Lung (tissue), 12 donors: ENCODE results near the gene SOX5. TPM values are rescaled to one million over a fixed set of nuclear protein-coding genes. Genes with fewer than 3 reads are reported as not detected.
A peak's percentile ranks its signal among the peaks of the same experiment; 100 is the strongest.

ENCODE experiments used
- ATAC-seq: fragments of 200-7000 bp; cut with Tn5 transposase; one replicate; pipeline ENCODE4 v1.9.1; 2020; ENCODE audit warnings: moderate number of reproducible peaks; ENCODE audit not compliant: insufficient read depth, low FRiP score
- DNase-seq, 3 donors: peaks; one replicate each; pipeline ENCODE4 v3.0.0-alpha.2; 2013 to 2017
- H3K27ac ChIP-seq, 2 donors: one replicate each; pipeline ENCODE4 v1.5.1; 2013; ENCODE audit warnings: mild to moderate bottlenecking in 2 of 2, moderate library complexity in 2 of 2, control low read depth in 1 of 2, inconsistent platforms in 1 of 2, low read depth in 1 of 2, low read length in 1 of 2
- H3K27me3 ChIP-seq, 3 donors: one replicate each; pipeline ENCODE4 v1.5.1; 2013; ENCODE audit warnings: low read length in 2 of 3; ENCODE audit not compliant: control insufficient read depth in 3 of 3, insufficient read depth in 3 of 3
- H3K36me3 ChIP-seq, 4 donors: one replicate each; pipeline ENCODE4 v1.5.1; 2013; ENCODE audit warnings: low read length in 4 of 4, mild to moderate bottlenecking in 1 of 4, moderate library complexity in 1 of 4; ENCODE audit not compliant: control insufficient read depth in 4 of 4, insufficient read depth in 4 of 4
- H3K4me1 ChIP-seq, 5 donors: one replicate each; pipeline ENCODE4 v1.5.1; 2013; ENCODE audit warnings: low read length in 5 of 5, mild to moderate bottlenecking in 2 of 5, moderate library complexity in 1 of 5; ENCODE audit not compliant: control insufficient read depth in 5 of 5, insufficient read depth in 5 of 5
- H3K4me3 ChIP-seq: one replicate; pipeline ENCODE4 v1.5.1; 2013; ENCODE audit warnings: mild to moderate bottlenecking, control low read depth, moderate library complexity
- H3K9ac ChIP-seq, 2 donors: one replicate each; pipeline ENCODE4 v1.5.1; 2013; ENCODE audit warnings: low read length in 2 of 2, control low read depth in 1 of 2; ENCODE audit not compliant: insufficient read depth in 1 of 2
- H3K9me3 ChIP-seq, 4 donors: one replicate each; pipeline ENCODE4 v1.5.1; 2013; ENCODE audit warnings: low read length in 3 of 4, mild to moderate bottlenecking in 1 of 4, moderate library complexity in 1 of 4; ENCODE audit not compliant: control insufficient read depth in 4 of 4, insufficient read depth in 3 of 4
- WGBS, 2 donors: extraction: QIAGEN DNeasy Blood & Tissue Kit; methylation state at CpG; one replicate each; pipeline ENCODE4 v1.1.7; 2013; 5-methylcytosine and 5-hydroxymethylcytosine counted together
- polyA plus RNA-seq, 2 donors: library from polyadenylated mRNA; stranded (reverse); fragments of 200-250 nt; gene quantifications; one replicate each; pipeline ENCODE4 v1.2.1, GENCODE V29; 2013
- total RNA-seq, 2 donors: library from RNA; depleted of rRNA in 1 of 2; stranded (reverse); fragments of >200 nt in 1 of 2; gene quantifications; one replicate each; pipeline ENCODE4 v1.2.1, GENCODE V29; 2014 to 2021
- TF ChIP-seq, protein P1 (sequence below): IDR thresholded peaks from 2 replicates; pipeline ENCODE4 v1.5.1; 2012; ENCODE audit warnings: mild to moderate bottlenecking; ENCODE audit errors: control extremely low read depth, extremely low read depth
- donor health status: control.
- donor health status: control.
- donor health status: Bipolar disorder and iron deficiency.
- donor health status: healthy.
- donor health status: DM: yes; HTN: yes; CAD: no.

Gene SOX5
- total and polyA plus RNA-seq, 4 donors = 1.0 to 71.4 (median 7.2) TPM

DNA sequence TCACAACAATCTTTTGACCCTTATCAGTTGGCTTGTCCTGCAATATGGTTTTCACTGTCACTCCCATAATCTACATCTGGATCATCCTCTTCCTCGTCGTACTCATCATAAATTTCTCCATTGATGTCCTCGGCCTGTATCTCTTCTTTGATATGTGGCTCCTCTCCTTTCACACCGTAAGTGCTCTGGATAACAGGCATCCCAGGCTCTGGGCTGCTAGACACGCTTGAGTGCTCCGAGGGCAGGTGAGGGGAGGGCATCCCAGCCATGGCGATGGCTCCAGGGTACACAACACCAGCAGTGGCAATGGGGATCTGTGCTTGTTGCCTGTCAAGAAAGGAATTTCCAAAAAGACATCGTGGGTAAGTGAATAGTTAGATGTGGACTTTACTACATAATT, 415.3 kb downstream of the SOX5 start:
- TF ChIP-seq, protein P1, sequence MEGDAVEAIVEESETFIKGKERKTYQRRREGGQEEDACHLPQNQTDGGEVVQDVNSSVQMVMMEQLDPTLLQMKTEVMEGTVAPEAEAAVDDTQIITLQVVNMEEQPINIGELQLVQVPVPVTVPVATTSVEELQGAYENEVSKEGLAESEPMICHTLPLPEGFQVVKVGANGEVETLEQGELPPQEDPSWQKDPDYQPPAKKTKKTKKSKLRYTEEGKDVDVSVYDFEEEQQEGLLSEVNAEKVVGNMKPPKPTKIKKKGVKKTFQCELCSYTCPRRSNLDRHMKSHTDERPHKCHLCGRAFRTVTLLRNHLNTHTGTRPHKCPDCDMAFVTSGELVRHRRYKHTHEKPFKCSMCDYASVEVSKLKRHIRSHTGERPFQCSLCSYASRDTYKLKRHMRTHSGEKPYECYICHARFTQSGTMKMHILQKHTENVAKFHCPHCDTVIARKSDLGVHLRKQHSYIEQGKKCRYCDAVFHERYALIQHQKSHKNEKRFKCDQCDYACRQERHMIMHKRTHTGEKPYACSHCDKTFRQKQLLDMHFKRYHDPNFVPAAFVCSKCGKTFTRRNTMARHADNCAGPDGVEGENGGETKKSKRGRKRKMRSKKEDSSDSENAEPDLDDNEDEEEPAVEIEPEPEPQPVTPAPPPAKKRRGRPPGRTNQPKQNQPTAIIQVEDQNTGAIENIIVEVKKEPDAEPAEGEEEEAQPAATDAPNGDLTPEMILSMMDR = no peak
- ATAC-seq = no peak
- H3K9me3 ChIP-seq = no peaks in the 10 kb centered on the region
- peaks cover 0 to 4% (median 0%) of the 10 kb centered on the region in 4 donors for H3K36me3 ChIP-seq
- H3K4me1 ChIP-seq = peaks cover 0 to 5% (median 0%) of the 10 kb centered on the region in 5 donors
- 91 to 92% methylated on average over 8 of the region's 8 CpGs for WGBS, 2 donors
- H3K27me3 ChIP-seq = no peaks in the 10 kb centered on the region
- no peak overlapping the region for H3K4me3 ChIP-seq
- no peak for DNase-seq
- H3K9ac ChIP-seq = no peak overlapping the region
- H3K27ac ChIP-seq = no peak overlapping the region

DNA sequence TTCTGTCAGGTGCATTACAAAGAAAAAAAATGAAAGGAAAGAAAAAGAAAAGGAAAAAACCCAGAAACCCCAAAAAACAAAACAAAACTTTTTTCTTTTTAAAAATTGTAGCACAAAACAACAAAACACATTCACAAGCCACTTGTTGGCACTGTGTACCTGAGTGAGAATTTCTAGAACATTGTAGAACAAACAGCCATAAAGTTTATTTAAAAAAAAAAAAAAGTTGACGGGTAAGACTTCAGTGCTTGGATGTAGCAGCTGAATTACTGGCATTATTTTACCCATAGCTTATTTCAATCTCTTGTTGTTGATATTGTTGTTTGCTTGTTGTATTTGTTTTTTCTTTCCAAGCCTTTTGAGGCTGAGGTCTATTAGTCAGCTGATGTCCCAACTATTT, 415.8 kb downstream of the SOX5 start:
- Histone ChIP-seq H3K27me3 (no peaks in the 10 kb centered on the region), H3K9ac (no peak overlapping the region), H3K36me3 (peaks cover 0 to 4% (median 0%) of the 10 kb centered on the region in 4 donors), H3K27ac (no peak overlapping the region), H3K4me3 (no peak overlapping the region), H3K4me1 (peaks cover 0 to 5% (median 0%) of the 10 kb centered on the region in 5 donors), H3K9me3 (no peaks in the 10 kb centered on the region)
- no peak for ATAC-seq
- TF ChIP-seq, protein P1 = no peak
- WGBS, 2 donors = 82 to 89% methylated on average over 1 of the region's 1 CpG
- DNase-seq = no peak

DNA sequence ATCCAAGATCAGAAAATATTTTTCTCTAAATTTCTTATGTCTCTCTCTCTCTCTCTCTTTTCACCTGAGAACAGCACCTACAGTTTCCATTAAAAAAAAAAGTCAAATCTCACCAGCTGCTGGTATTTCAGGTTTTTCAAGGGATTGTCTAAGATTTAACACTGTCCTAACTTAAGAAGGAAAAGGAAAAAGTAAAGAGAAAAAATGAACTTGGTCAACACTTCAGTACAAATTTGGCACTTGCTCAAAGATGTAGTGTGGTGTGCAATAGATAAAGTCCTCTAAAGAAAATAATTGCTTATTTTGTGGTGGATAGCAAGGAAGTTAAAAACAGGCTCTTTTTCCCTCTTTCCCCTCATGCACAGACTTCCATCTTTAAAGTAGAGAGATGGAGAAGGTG, 416.2 kb downstream of the SOX5 start:
- no peaks in the 10 kb centered on the region for H3K27me3 ChIP-seq
- no peak overlapping the region for H3K27ac ChIP-seq
- H3K4me3 ChIP-seq = no peak overlapping the region
- peaks cover 0 to 5% (median 0%) of the 10 kb centered on the region in 5 donors for H3K4me1 ChIP-seq
- ATAC-seq (no peak), DNase-seq (peak in 2 of 3 donors; percentile 67 to 87)
- no peaks in the 10 kb centered on the region for H3K9me3 ChIP-seq
- peaks cover 0 to 4% (median 0%) of the 10 kb centered on the region in 4 donors for H3K36me3 ChIP-seq
- TF ChIP-seq, protein P1 = no peak
- H3K9ac ChIP-seq = no peak overlapping the region

DNA sequence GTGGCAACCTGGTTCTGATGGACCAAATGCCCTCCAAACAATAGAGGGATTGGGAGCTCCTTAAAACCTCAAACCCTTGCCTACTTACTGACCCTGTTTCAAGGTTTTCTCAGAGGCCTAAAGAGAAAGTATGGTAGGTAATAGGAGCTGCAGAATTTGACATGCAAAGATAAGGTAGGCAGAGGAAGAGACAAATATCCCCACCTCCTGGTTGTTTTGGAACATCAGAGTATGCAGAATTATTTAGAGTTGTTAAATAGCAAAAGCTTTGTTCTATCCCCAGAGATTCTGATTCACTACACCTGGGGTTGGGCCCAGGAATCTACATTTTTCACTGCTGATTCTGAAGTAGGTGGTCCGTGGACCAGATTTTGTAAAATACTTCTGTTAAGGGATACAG, 421.2 kb downstream of the SOX5 start:
- H3K27me3 ChIP-seq = no peaks in the 10 kb centered on the region
- ATAC-seq = no peak
- no peaks in the 10 kb centered on the region for H3K9me3 ChIP-seq
- H3K9ac ChIP-seq = no peak overlapping the region
- WGBS, 2 donors = 93 to 97% methylated on average over 1 of the region's 1 CpG
- TF ChIP-seq, protein P1 = no peak
- H3K4me3 ChIP-seq = no peak overlapping the region
- H3K27ac ChIP-seq = no peak overlapping the region
- DNase-seq = no peak
- H3K4me1 ChIP-seq = peaks cover 0 to 5% (median 0%) of the 10 kb centered on the region in 5 donors
- no peaks in the 10 kb centered on the region for H3K36me3 ChIP-seq
